DND-41 (cell line): Measurements from ENCODE around the gene OPTC.

Experiments used
- ATAC-seq: fragments of 200-7000 bp; cut with Tn5 transposase; 3 replicates; pipeline ENCODE4 v1.9.1; 2021; ENCODE audit warnings: low read depth; ENCODE audit not compliant: insufficient read depth
- DNase-seq: peaks from one replicate; pipeline ENCODE4 v3.0.0-alpha.2; 2020
- H2AFZ ChIP-seq: 2 replicates; pipeline ENCODE4 v1.6.0; 2012; ENCODE audit warnings: low read depth, low read length
- H3K27ac ChIP-seq: 2 replicates; pipeline ENCODE4 v1.5.1; 2012; ENCODE audit warnings: low read length, inconsistent platforms
- H3K27me3 ChIP-seq: fragments of 200-600 bp; sonication (generic); 2 replicates; pipeline ENCODE4 v1.6.0; 2012; ENCODE audit warnings: low read length, mild to moderate bottlenecking, inconsistent platforms; ENCODE audit not compliant: insufficient read depth, poor library complexity
- H3K36me3 ChIP-seq: 2 replicates; pipeline ENCODE4 v1.5.1; 2012; ENCODE audit warnings: low read length, inconsistent platforms; ENCODE audit not compliant: insufficient read depth
- H3K4me1 ChIP-seq: 2 replicates; pipeline ENCODE4 v1.5.1; 2012; ENCODE audit warnings: mild to moderate bottlenecking, low read length; ENCODE audit not compliant: insufficient read depth
- H3K4me2 ChIP-seq: 2 replicates; pipeline ENCODE4 v1.6.0; 2012; ENCODE audit warnings: mild to moderate bottlenecking, moderate library complexity, low read length, inconsistent platforms; ENCODE audit not compliant: insufficient read depth
- H3K4me3 ChIP-seq, 2 experiments: fragments of 200-600 bp in 1 of 2; shearing (Covaris generic) in 1 of 2; 2 replicates each; pipeline ENCODE4 v1.5.1; 2012 to 2016; ENCODE audit warnings: inconsistent platforms in 2 of 2, low read length in 2 of 2, mild to moderate bottlenecking in 2 of 2, low read depth in 1 of 2, moderate library complexity in 1 of 2
- H3K79me2 ChIP-seq: 2 replicates; pipeline ENCODE4 v1.6.0; 2012; ENCODE audit warnings: low read length, inconsistent platforms; ENCODE audit not compliant: insufficient read depth
- H3K9ac ChIP-seq: 2 replicates; pipeline ENCODE4 v1.6.0; 2012; ENCODE audit warnings: low read depth, mild to moderate bottlenecking, inconsistent platforms, low read length, moderate library complexity
- H3K9me3 ChIP-seq: 2 replicates; pipeline ENCODE4 v1.5.1; 2012; ENCODE audit warnings: low read length, moderate library complexity, mild to moderate bottlenecking, inconsistent platforms; ENCODE audit not compliant: insufficient read depth, severe bottlenecking
- H4K20me1 ChIP-seq: 2 replicates; pipeline ENCODE4 v1.6.0; 2012; ENCODE audit warnings: low read length; ENCODE audit not compliant: insufficient read depth
- EZH2 ChIP-seq: IDR thresholded peaks from 3 replicates; pipeline ENCODE4 v1.6.1; 2012; ENCODE audit warnings: borderline replicate concordance, low read depth, mild to moderate bottlenecking, moderate library complexity, low read length, inconsistent platforms; ENCODE audit not compliant: severe bottlenecking
- TF ChIP-seq, protein P1 (sequence below): IDR thresholded peaks from 2 replicates; pipeline ENCODE4 v1.5.1; 2012; ENCODE audit warnings: borderline replicate concordance, low read length, moderate library complexity, mild to moderate bottlenecking; ENCODE audit not compliant: poor library complexity, severe bottlenecking; ENCODE audit errors: extremely low read depth

The OPTC gene

DNA sequence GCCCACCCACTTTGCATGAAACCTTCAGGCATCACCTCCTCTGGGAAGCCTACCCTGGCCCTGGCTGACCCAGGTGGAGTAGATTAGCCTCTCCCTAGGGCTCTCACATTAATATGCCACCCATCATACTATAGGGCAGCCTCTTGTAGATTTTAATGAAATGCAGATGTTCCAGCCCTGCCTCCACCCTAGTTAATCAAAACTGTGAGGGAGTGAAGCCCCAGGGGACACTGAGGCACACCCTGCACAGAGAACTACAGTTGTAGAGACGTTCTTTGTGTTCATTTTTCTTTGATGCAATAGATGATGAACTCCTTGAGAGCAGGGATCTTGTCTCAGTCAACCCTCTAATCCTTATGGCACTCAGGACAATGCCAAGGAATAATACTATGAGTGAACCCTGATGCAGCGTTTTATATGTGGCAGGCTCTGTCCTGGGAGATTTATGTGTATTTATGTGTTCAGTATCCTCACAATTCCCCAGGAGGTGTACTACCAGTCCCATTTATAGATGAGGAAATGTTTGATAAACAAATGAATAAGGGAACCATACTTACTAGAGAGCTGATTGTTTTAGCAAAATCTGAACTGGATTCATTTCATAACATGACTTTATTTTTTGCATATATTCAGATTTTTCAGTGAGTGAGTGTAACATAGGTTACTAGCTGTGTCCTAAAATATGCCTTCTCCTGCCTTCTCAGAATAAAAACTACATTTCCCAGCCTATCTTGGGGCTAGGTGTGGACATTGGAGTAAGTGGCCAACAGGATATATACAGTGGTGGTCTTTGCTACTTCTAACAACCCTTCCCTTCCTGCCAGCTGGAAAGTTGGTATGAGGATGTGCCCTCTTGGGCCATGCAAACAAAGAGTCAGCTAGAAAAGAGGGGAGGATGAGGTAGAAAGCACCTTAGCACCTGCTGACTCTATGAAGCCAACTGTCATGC lies 41.8 kb upstream of the OPTC start:
- DNase-seq (no peak), ATAC-seq (no peak)
- Histone ChIP-seq H2AFZ (no peak overlapping the region), H4K20me1 (no peaks in the 10 kb centered on the region), H3K27ac (no peak overlapping the region), H3K9me3 (no peaks in the 10 kb centered on the region), H3K36me3 (no peaks in the 10 kb centered on the region), H3K4me2 (no peak overlapping the region), H3K4me3 (no peak overlapping the region), H3K9ac (no peak overlapping the region), H3K79me2 (no peaks in the 10 kb centered on the region), H3K27me3 (peaks cover 29% of the 10 kb centered on the region), H3K4me1 (no peaks in the 10 kb centered on the region)
- TF ChIP-seq, protein P1, sequence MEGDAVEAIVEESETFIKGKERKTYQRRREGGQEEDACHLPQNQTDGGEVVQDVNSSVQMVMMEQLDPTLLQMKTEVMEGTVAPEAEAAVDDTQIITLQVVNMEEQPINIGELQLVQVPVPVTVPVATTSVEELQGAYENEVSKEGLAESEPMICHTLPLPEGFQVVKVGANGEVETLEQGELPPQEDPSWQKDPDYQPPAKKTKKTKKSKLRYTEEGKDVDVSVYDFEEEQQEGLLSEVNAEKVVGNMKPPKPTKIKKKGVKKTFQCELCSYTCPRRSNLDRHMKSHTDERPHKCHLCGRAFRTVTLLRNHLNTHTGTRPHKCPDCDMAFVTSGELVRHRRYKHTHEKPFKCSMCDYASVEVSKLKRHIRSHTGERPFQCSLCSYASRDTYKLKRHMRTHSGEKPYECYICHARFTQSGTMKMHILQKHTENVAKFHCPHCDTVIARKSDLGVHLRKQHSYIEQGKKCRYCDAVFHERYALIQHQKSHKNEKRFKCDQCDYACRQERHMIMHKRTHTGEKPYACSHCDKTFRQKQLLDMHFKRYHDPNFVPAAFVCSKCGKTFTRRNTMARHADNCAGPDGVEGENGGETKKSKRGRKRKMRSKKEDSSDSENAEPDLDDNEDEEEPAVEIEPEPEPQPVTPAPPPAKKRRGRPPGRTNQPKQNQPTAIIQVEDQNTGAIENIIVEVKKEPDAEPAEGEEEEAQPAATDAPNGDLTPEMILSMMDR = no peak

DNA sequence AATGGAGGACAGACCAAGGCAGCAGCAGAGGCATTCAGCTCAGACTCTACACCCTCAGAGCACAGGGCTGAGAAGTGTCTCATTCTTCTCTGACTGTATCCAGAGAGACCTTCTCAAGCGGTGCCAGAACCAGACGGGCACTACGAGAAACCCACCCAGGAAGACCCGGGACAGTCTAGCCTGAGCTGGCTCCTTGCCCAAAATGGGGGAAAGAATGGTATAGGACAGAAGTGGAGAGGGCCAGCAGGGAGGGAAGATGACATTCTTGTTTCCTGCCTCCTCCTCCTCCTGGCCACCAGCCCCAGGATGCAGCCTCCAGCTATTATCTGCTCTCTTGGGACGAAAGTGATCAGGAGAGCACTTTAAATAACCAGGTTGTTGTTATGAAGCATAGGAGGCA lies 40.9 kb upstream of the OPTC start:
- DNase-seq (no peak), ATAC-seq (no peak)
- Histone ChIP-seq H2AFZ (no peak overlapping the region), H3K27ac (no peak overlapping the region), H3K4me1 (no peaks in the 10 kb centered on the region), H3K9me3 (no peaks in the 10 kb centered on the region), H3K27me3 (peaks cover 28% of the 10 kb centered on the region), H3K9ac (no peak overlapping the region), H3K4me2 (no peak overlapping the region), H3K79me2 (no peaks in the 10 kb centered on the region), H3K4me3 (no peak overlapping the region), H3K36me3 (no peaks in the 10 kb centered on the region), H4K20me1 (no peaks in the 10 kb centered on the region)
- TF ChIP-seq, protein P1 = no peak
- TF ChIP-seq EZH2 = no peak

DNA sequence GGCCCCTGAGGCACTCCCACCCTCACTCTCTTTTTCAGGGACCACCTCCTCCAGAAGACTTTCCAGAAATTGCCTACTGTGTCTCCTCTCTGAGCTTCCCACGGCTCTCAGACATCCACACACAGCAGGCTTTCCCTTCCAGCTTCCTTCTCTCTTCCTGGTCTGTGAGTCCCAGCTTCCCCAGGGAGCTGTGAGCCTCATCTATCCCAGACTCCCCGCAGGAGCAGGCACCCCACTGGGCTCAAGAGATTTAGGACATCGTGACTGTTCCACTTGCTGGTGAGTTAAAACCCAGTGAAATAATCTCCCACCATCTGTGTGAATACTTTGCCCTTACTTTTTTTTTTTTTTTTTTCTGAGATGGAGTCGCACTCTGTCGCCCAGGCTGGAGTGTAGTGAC lies 40.3 kb upstream of the OPTC start:
- H3K4me2 ChIP-seq = no peak overlapping the region
- no peak for ATAC-seq

More for the DNA sequence above, 40.3 kb upstream of the OPTC start:
- no peaks in the 10 kb centered on the region for H3K79me2 ChIP-seq
- TF ChIP-seq EZH2 = no peak
- TF ChIP-seq, protein P1 = no peak
- no peak overlapping the region for H3K27ac ChIP-seq
- H3K27me3 ChIP-seq = peaks cover 22% of the 10 kb centered on the region
- H3K4me3 ChIP-seq = no peak overlapping the region
- DNase-seq = no peak
- H3K9ac ChIP-seq = no peak overlapping the region
- H3K36me3 ChIP-seq = no peaks in the 10 kb centered on the region
- H3K4me1 ChIP-seq = no peaks in the 10 kb centered on the region
- H3K9me3 ChIP-seq = no peaks in the 10 kb centered on the region
- H4K20me1 ChIP-seq = no peaks in the 10 kb centered on the region
- no peak overlapping the region for H2AFZ ChIP-seq
